Gastroesophageal sphincter (tissue), 3 donors: ENCODE data around the gene BET1L.

Experiments
- CTCF ChIP-seq, 4 experiments: fragments of 200-600 bp in 2 of 4; fragments of 450-650 bp in 2 of 4; sonication (generic) in 1 of 4; IDR thresholded peaks; one replicate each; pipeline ENCODE4 v1.5.1; 2017 to 2019; ENCODE audit warnings: antibody characterized with exemption in 4 of 4, mild to moderate bottlenecking in 2 of 4, moderate library complexity in 2 of 4
- EP300 ChIP-seq: sonication (generic); formaldehyde crosslinking; IDR thresholded peaks from one replicate; pipeline ENCODE4 v1.6.1; 2017; ENCODE audit warnings: antibody characterized with exemption, mild to moderate bottlenecking
- POLR2A ChIP-seq, 2 donors: fragments of 450-650 bp; IDR thresholded peaks; one replicate each; pipeline ENCODE4 v1.6.1; 2017; ENCODE audit warnings: antibody characterized with exemption in 2 of 2, mild to moderate bottlenecking in 2 of 2, moderate library complexity in 1 of 2
- POLR2AphosphoS5 ChIP-seq: sonication (generic); formaldehyde crosslinking; IDR thresholded peaks from one replicate; pipeline ENCODE4 v1.6.1; 2017; ENCODE audit warnings: antibody characterized with exemption

DNA sequence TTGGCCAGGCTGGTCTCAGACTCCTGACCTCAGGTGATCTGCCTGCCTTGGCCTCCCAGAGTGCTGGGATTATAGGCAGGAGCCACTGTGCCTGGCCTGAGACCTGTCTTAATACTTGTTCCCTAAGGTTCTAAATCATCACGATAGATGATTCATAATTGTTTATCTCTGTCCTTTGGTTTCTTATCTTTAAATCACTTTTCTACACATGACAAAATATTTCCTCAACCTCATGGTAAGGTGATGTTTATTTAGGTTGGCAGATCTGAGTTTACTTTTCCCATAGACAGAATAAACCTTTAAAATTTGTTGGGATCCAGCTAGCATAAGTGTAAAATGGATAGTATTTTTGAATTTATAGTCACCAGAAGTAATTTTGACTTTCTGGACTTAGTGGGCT lies 33.1 kb upstream of the BET1L start:
- TF ChIP-seq CTCF (IDR thresholded peaks at IDR 0.05) (no peak), POLR2A (IDR thresholded peaks at IDR 0.05) (no peak), EP300 (no peak), POLR2AphosphoS5 (no peak)
